NOMO-1 treated with DMSO at 0.1 percent for 48 hours (cell line): ENCODE data around the gene IRF7.

Experiments used
- DNase-seq: peaks from one replicate; lab custom pipeline; 2025; ENCODE audit not compliant: unreplicated experiment; lab: John Stamatoyannopoulos, UW

IRF7 gene

DNA sequence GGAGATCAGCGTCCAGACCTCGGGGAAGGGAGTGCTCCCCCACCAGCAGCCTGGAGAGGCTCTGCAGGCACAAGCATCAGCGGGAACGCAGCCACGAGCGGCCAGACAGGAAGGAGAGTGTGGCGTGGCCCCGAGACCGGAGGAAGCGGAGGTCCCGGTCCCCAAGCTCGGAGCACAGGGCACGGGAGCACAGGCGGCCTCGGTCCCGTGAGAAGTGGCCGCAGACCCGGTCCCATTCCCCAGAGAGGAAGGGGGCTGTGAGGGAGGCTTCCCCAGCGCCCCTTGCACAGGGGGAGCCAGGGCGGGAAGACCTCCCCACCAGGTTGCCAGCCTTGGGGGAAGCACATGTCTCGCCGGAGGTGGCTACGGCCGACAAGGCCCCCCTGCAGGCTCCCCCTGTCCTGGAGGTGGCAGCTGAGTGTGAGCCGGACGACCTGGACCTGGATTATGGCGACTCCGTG lies 6.9 kb downstream of the IRF7 start:
- no peak for DNase-seq

DNA sequence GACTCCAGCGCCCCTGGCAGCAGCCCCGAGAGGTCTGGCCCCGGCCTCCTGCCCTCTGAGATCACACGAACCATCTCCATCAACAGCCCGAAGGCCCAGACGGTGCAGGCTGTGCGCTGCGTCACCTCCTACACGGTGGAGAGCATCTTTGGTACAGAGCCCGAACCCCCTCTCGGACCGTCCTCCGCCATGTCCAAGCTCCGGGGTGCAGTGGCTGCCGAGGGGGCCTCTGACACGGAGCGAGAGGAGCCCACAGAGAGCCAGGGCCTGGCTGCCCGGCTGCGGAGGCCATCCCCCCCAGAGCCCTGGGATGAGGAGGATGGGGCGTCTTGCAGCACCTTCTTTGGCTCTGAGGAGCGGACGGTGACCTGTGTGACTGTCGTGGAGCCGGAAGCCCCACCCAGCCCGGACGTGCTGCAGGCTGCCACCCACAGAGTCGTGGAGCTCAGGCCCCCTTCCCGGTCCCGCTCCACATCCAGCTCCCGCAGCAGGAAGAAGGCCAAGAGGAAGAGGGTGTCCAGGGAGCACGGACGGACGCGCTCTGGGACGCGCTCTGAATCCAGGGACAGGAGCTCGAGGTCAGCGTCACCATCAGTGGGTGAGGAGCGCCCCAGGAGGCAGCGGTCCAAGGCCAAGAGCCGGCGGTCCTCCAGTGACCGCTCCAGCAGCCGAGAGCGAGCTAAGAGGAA lies 7.6 kb downstream of the IRF7 start:
- no peak for DNase-seq

DNA sequence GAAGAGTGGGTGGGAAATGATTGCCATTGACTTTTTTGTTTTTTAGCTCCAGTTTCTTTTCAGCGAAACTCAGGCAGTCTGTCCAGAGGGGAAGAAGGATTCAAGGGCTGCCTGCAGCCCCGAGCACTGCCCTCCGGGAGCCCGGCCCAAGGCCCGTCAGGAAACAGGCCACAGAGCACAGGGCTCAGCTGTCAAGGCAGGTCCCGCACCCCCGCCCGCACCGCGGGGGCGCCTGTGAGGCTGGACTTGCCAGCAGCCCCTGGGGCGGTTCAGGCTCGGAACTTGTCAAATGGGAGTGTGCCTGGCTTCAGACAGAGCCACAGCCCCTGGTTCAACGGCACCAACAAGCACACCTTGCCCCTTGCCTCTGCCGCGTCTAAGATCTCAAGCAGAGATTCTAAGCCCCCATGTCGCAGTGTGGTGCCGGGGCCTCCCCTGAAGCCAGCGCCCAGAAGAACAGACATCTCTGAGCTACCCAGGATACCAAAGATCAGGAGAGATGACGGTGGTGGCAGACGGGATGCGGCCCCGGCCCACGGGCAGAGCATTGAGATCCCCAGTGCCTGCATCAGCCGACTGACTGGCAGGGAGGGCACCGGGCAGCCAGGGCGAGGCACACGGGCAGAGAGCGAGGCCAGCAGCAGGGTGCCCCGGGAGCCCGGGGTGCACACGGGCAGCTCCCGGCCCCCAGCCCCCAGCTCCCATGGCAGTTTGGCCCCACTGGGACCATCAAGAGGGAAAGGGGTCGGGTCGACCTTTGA lies 8.6 kb downstream of the IRF7 start:
- DNase-seq = no peak

DNA sequence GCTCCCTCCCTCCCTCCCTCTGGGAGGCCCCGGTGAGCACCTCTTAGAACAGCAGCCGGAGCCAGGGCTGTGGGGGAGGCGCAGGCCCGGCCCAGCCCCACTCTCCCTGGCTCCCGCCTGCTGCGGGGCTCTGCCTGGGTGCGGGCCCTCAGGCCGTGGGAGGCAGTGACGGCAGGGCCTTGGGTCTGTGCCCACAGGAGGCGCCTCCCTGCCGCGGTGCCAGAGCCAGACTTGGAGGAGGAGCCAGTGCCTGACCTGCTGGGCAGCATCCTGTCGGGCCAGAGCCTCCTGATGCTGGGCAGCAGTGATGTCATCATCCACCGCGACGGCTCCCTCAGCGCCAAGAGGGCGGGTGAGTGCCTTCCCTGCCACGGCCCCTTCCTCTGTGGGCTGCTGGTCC lies 9.5 kb downstream of the IRF7 start:
- DNase-seq = no peak

DNA sequence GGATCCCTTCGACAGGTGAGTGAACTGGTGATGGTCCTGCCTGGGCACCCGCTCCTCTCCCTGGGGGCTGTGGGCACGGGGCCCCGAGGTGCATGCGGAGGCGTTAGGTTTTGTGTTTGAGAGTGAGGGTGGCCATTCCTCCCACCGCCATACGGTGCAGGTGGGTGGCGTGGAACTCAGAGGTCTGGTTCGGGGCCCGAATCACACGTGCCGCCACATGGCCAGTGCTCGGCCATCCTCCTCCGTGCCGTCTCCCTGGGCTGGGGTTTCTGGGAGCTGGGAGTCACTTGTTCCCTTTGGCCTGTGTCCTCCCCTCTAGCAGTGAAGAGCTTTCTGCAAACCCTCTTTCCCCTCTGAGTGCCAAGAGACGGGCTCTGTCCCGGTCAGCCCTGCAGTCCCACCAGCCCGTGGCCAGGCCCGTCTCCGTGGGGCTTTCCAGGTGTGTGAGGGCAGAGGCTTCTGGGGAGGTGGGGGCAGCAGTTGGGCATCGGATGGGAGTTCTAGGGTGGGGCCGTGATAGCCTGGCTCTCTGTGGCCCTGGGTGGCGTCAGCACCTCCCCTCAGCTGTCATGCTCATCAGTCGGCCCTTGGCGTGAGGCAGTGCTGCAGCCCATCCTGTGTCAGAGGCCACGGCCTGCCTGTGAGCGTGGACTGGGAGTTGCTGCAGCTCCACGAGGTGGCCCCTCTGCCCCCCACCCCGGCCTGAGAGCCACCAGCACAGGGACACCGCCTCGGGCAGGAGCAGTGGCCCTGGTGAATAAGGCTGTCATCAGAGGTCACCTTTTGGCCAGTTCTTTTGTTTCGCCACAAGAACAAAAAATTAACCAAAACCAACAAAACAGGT lies 10.2 kb downstream of the IRF7 start:
- no peak for DNase-seq

DNA sequence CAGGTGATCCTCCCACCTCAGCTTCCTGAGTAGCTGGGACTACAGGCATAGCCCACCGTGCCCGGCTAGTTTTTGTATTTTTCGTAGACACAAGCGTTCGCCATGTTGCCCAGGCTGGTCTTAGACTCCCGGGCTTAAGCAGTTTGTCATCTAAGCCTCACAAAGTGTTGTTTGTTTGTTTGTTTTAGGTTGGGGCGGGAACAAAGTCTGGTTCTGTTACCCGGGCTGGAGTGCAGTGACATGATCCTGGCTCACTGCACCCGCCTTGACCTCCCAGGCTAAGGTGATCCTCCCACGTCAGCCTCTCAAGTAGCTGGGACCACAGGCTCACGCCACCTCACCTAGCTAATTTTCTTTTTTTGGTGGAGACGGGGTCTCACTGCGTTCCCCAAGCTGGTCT lies 12.6 kb downstream of the IRF7 start:
- DNase-seq = no peak

DNA sequence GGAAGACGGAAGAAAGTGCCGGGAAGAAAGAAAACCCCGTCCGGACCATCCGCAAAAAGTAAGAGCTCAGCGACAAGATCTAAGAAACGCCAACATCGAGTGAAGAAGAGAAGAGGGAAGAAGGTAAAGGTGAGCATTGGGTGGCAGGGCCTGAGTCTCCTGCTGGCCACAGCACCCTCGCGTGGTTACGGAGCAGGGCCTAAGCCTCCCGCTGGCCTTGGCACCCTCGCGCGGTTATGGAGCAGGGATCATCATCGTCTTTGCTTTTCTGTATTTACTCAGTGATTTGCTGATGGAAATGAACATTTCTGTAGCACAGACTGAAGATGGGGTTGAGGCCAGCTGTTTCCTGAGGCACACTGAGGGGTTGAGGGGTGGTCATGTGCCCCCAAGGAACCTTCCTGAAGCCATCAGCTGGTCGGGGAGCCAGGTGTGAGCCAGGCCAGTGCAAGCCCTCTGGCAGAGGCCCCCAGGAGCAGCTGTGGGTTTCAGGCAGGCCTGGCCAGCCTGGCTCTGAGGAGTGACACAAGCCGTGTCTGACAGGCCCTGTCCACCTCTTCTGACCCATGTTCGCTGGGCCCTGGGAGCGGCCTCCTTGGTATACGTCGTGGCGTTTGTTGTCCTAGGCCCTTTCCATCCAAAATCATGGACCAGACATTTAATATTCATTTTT lies 14.0 kb downstream of the IRF7 start:
- DNase-seq = no peak

DNA sequence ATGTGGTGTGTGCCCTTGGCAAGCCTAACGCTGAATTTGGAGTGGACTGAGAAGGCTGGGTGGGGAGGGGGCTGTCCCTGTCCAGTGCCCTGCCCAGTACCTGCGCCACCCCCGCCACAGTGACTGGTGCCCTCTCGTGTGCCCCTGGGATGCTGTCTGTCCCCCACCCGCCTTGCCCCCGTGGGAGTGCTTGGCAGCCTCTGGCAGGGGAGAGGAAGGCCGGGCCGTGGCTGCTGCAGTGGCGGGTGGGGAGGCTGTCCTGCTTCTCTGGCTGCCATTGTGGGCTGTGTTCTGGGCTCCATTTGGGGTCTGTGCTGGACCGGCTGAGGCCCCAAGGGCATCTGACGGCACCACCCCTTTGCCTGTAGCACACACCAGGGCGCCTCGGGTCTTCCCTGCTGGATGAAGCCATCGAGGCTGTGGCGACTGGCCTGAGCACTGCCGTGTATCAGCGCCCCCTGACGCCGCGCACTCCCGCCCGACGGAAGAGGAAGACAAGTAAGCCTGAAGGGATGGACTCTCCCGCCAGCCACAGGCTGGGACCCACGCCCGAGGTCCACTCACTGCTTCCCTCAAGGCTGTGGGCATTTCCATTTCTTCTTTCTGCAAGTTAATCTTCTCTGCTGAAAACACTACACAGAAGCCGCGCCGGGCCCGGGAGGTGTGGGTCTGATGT lies 17.6 kb downstream of the IRF7 start:
- DNase-seq = no peak

DNA sequence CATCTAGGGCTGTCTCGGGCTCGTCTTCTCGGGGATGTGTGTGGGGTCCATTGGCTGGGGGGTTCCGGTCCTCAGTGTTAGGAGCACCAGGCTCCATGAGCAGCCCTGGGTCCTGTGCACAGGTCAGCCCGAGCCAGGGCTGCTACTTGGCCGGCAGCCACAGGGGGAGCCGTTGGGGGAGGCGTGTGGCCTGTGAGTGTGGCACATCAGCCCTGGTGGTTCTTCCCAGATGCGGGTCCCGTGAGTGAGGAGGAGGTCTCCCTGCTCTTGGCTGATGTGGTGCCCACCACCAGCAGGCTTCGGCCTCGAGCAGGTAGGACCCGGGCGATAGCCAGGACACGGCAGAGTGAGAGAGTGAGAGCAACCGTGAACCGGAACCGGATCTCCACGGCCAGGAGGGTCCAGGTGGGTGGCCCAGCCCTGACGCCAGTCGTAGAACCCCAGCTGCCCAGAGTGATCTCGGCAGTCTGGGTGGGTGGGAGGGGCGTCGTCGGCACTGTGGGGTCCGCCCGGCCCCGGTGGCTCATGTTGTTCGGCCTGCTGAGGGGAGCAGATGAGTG lies 18.5 kb downstream of the IRF7 start:
- DNase-seq = no peak

DNA sequence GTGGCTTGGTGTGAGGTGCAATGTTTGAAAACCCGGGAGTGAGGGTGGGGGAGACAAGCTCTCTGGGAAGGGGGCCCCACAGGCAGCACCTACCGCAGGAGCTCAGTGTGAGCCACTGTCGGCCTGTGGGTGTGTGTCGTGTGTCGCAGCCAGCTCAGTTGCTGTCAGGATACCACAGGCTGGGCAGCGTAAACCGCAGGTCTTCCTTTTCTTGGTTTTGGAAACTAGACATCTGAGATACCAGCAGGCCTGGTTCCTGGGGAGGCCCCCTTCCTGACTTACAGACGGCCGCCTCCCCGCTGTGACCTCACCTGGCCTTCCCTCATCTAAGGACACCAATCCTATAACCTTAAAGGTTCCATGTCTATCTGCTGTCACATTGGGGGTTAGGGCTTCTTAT lies 19.4 kb downstream of the IRF7 start:
- DNase-seq = no peak

DNA sequence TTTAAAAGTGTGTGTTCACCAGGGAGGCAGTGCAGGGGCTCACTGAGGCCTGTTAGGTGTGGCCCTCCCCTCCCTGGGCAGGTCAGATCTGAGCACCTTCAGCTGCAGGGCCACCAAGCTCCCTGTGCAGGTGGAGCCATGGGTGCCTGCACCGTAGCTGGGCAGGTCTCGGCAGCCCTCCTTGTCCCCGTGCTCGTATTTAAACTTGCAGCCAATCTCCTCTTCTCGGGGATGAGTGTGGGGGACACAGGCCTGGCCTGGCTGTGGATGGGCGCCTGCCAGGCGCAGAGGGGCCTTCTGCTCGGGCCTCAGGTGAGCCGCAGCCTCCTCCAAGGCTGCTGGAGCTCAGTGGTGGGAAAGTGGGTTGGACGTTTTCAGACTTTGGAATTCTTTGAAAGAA lies 20.4 kb downstream of the IRF7 start:
- DNase-seq = no peak

DNA sequence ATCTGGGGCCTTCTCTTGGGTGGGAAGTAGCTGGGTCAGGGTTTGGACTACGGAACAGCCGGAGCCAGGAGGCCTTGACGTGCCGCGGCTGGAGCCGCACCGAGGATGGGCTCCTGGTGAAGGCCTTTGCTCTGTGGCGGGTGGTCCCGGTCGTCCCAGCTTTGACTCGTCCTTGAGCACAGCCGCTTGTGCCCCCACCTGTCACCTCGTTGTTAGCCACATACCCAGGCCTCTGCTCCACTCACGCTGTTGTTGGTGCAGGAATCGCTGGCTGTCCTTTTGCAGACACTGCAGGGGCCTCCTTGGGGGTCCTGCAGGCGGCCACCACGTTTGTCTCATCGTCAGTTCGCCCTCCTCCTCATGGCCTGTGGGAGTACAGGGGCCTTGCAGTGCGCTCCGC lies 22.4 kb downstream of the IRF7 start:
- no peak for DNase-seq

DNA sequence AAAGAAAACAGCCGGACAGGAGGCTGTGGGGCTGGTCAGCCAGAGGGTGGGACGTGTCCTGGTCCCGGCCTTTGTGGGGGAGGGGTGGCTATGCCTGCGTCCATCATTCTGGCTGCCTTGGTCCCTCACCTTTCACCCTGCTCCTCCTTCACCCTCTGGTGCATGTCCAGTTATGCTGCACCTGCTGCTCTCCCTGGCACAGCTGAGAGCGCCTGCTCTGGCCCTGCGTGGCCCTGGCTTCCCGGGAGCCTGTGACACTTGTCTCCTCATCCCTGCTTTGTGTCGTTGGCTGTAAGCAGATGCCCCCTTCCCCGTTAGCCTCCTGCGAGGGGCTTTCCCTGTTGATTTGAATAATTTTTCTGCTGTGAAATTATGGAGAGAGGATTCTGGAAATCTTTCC lies 22.8 kb downstream of the IRF7 start:
- no peak for DNase-seq

DNA sequence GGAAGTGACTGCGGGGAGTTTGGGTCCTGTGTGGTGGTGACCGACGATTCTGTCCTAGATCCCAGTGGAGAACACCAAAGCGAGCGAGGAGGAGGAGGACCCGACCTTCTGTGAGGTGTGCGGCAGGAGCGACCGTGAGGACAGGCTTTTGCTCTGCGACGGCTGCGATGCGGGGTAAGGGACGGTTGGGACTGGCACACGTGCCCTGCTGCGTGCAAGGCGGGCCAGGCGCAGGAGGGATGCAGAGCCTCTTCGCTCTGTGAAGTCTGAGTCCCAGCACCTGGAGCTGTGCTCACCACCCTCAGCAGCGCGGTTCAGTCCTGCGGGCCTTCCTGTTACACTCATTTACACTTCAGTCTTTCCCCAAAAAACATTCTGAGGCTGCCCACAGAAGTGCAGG lies 23.2 kb downstream of the IRF7 start:
- DNase-seq = no peak

DNA sequence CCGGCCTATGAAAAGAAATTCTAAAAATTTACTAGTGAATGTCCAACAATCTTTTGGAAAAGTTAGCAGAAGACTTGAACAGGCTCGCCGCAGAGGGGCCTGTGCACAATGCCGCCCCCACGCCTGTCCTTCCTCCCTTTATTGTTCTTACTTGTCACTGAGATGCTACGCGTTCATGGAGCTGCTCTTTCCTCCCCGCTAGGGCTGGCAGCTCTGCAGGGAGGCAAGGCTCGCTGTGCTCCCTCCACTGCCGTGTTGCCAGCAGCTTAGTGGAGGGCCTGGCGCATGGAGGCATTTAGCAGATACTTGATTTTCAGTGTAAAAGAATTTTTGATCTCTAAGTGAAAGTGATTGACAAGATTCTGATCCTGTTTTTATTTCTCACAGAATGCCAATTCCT lies 24.8 kb downstream of the IRF7 start:
- no peak for DNase-seq

DNA sequence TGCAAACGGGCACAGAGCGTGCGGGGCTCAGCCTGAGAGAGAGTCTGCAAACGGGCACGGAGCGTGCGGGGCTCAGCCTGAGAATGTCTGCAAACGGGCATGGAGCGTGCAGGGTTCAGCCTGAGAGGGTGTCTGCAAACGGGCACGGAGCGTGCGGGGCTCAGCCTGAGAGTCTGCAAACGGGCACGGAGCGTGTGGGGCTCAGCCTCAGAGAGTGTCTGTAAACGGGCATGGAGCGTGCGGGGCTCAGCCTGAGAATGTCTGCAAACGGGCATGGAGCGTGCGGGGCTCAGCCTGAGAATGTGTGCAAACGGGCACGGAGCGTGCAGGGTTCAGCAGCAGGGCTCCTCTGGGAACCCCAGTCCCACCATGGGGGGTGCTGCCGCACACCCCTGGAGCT lies 26.0 kb downstream of the IRF7 start:
- DNase-seq = no peak

DNA sequence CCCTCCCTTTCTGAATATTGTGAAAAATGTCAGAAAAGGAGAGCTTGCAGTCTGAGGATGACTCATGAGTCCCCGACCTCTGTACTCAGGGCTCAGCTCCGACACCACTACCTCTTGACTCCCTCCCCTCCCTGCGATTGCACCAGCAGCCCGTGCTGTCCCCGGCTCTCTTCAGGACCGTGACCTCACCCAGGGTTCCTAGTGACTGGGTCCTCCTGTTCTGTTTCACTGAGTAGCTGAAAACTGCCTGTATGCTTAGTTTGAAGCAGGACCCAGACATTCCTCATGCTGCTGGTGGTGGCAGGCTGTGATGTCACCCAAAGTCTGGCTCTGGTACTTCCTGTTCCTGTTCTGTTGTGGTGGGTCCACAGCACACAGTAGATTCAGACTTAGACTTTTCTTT lies 27.8 kb downstream of the IRF7 start:
- DNase-seq = peak; percentile 91

DNA sequence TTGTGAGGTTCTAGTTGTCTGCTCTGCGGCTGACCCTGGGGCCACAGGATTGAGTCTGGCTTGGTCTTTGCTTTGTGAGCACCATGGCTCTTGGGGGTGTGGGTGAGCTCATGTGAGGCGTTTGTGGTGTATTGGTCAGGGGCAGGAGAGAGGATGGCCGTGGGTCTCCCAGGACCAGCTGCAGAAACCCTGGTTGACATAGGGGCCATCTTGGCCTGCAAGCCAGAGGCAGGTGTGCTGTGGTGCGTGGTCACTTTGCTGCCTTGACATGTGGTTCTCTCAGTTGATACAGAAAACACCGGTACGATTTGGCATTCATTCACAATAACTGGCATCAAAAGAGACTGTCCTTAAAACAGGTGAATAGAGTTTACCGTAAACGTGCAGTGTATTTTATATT lies 28.2 kb downstream of the IRF7 start:
- DNase-seq = no peak

DNA sequence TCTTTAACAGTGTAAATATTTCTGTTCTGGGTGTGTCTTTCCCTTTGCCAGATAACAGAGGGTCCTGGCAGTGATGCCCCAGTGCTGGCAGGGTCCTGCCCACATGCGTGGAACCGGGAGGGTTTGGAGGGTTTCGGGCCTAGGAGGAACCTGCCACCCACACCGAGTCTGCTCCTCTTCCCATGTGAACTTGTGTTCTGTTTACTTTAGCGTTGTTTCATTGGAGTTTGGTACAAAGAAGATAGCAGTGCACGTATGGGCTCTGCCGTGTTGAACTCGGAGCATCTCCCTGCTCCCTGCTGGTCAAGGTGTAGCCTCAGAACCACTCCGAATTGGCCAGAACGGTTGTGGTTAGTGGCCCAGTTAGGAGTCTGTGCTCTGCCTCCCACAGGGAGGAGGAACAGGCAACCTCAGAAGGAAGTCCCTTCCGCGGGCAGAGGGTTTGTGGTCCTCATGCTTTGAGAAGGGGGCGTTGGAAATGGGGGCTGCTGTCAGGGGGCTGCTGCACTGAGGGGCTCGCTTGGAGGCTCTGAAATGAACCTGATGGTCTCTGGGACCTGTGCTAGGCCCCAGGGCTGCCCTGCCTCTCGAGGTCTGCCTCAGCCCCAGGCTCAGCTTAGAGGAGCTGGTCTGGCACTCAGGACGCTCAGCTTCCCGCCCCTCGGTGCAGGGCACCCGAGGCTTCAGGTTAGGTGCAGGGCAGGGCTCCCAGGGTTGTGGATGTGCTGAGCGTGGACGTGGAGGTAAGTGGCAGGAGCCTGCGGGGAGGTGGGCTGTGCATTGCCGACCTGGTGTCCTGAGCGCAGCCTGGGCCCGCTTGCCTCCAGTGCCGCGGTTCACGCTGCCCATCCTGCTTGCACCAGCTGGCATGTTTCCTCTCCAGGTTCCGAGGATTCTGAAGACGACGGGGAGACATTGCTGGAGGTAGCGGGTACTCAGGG lies 29.1 kb downstream of the IRF7 start:
- DNase-seq = no peak
